ENCODE data around the gene EDA.

The EDA gene

DNA sequence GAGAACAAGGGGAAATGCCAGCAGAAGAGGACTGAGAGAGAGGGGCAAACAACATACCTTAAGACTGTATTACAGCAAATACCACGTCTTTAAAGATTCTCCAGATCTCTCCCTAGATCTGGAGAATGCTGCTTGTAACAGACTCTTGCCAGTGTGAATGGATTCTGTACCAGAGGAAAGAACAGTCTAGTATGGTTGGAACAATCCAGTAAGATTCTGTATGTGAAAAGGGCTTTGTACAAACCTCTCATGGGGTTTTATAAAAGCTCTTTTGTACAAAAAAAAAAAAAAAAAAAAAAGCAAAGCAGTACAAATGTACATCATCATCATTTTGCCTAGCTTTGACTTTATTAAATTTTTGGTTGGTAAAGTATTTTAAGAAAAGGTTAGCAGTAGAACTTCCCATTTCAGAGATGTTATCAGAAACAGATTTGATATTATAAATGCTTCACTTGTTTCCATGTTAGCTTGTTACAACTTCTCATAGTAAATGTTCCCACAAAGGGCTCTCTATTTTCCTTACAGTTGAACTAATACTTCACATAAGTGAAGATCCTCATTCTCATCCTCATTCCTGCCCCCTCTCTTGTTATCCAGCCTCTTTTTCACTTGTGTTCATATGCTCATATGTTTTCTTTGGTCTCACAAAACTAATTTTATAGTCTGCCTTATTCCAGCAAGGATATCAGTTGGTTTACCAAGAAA, 144.2 kb downstream of the EDA start:
- Histone ChIP-seq H3K4me1 (ENCODE audit: insufficient read depth, poor library complexity, severe bottlenecking) (no peaks in the 10 kb centered on the region), H3K36me3 (ENCODE audit: low read depth) (no peaks in the 10 kb centered on the region), H3K9me3 (ENCODE audit: severe bottlenecking) (no peaks in the 10 kb centered on the region), H3K27me3 (ENCODE audit: insufficient read depth, poor library complexity, severe bottlenecking) (no peaks in the 10 kb centered on the region), H3K27ac (ENCODE audit: poor library complexity, severe bottlenecking) (no peak overlapping the region), H3K4me3 (ENCODE audit: severe bottlenecking) (no peak overlapping the region)
- ATAC-seq (ENCODE audit: low read depth) (no peak), DNase-seq (ENCODE audit: low spot score) (no peak)
- TF ChIP-seq, protein P1, sequence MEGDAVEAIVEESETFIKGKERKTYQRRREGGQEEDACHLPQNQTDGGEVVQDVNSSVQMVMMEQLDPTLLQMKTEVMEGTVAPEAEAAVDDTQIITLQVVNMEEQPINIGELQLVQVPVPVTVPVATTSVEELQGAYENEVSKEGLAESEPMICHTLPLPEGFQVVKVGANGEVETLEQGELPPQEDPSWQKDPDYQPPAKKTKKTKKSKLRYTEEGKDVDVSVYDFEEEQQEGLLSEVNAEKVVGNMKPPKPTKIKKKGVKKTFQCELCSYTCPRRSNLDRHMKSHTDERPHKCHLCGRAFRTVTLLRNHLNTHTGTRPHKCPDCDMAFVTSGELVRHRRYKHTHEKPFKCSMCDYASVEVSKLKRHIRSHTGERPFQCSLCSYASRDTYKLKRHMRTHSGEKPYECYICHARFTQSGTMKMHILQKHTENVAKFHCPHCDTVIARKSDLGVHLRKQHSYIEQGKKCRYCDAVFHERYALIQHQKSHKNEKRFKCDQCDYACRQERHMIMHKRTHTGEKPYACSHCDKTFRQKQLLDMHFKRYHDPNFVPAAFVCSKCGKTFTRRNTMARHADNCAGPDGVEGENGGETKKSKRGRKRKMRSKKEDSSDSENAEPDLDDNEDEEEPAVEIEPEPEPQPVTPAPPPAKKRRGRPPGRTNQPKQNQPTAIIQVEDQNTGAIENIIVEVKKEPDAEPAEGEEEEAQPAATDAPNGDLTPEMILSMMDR (IDR thresholded peaks at IDR 0.05; ENCODE audit: poor library complexity, severe bottlenecking) = no peak

DNA sequence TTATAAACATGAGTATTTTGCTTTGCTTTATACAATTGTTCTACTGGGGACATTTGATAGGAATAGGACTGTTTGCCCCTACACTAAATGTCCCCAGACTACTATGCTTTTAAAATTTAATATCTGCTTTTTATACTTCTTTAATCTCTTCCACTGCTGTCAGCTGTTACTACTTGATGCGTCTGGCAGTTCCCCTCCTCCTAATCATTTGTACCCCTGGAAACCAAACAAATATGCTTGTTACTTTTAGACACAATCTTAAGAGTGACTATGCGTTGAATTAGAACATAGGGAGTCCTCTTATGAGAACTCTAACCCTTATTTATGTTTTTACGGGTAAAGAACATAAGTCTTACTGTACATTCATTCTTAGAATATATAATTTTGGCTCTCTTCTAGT, 145.7 kb downstream of the EDA start:
- H3K4me1 ChIP-seq (ENCODE audit: insufficient read depth, poor library complexity, severe bottlenecking) = no peaks in the 10 kb centered on the region
- no peak for DNase-seq (ENCODE audit: low spot score)
- no peaks in the 10 kb centered on the region for H3K27me3 ChIP-seq (ENCODE audit: insufficient read depth, poor library complexity, severe bottlenecking)
- H3K9me3 ChIP-seq (ENCODE audit: severe bottlenecking) = no peaks in the 10 kb centered on the region
- TF ChIP-seq, protein P1 (IDR thresholded peaks at IDR 0.05; ENCODE audit: poor library complexity, severe bottlenecking) = no peak
- H3K36me3 ChIP-seq (ENCODE audit: low read depth) = no peaks in the 10 kb centered on the region
- ATAC-seq (ENCODE audit: low read depth) = no peak
- H3K27ac ChIP-seq (ENCODE audit: poor library complexity, severe bottlenecking) = no peak overlapping the region
- no peak overlapping the region for H3K4me3 ChIP-seq (ENCODE audit: severe bottlenecking)

DNA sequence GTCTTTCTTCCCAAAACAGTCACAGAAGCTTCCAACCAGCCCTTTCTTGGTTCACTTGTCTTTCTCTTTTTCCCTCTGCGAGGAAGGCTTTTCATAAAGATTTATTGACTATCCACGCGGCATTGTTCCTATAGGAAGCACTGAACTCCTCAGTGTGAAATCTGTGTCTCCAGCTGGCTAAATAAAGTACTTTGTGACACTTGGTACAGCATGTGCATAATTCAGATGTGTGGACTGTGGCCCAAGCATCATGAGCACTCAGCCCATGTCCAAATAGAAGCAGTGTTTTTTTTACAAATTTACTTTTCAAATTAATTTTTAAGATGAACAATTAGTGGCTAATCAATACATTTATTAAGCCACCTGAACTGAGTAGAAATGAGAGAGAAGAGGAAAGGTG, 146.4 kb downstream of the EDA start:
- H3K27ac ChIP-seq (ENCODE audit: poor library complexity, severe bottlenecking) = no peak overlapping the region
- DNase-seq (ENCODE audit: low spot score) (no peak), ATAC-seq (ENCODE audit: low read depth) (no peak)
- no peaks in the 10 kb centered on the region for H3K36me3 ChIP-seq (ENCODE audit: low read depth)
- TF ChIP-seq, protein P1 (IDR thresholded peaks at IDR 0.05; ENCODE audit: poor library complexity, severe bottlenecking) = no peak
- no peaks in the 10 kb centered on the region for H3K27me3 ChIP-seq (ENCODE audit: insufficient read depth, poor library complexity, severe bottlenecking)
- no peaks in the 10 kb centered on the region for H3K4me1 ChIP-seq (ENCODE audit: insufficient read depth, poor library complexity, severe bottlenecking)
- H3K4me3 ChIP-seq (ENCODE audit: severe bottlenecking) = no peak overlapping the region
- no peaks in the 10 kb centered on the region for H3K9me3 ChIP-seq (ENCODE audit: severe bottlenecking)

DNA sequence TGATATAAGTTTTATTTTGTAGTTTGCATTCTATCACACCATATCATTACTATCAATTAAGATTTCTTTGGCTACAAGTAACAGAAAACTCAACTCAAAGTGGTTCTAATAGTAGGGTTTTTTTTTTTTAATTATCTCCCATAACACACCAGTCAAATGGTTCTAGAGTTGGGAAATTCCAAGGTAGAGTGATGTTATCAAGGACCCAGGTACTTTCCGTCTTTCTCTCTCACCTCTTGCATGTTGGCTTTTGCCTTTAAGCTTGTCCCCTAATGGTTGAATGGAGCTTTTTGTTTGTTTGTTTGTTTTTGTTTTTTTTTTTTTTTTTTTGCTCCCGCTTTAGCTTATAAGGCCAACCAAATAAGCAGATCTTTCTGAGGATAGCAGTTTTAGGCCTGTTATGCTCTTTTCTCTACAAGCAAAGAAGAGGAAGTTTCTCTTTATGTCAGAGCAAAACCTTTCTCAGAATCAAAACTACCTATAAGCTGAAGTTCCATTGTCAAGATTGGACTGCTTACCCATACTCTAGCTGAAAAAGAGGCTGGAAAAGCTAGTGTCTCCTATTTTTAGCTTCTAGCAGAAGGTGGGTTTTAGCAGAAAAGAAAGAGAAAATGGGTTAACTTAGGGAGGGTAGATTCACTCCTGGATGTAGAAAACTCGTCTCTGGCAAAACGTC, 177.5 kb downstream of the EDA start:
- Histone ChIP-seq H3K4me1 (ENCODE audit: insufficient read depth, poor library complexity, severe bottlenecking) (no peaks in the 10 kb centered on the region), H3K27ac (ENCODE audit: poor library complexity, severe bottlenecking) (no peak overlapping the region), H3K9me3 (ENCODE audit: severe bottlenecking) (no peaks in the 10 kb centered on the region), H3K36me3 (ENCODE audit: low read depth) (no peaks in the 10 kb centered on the region), H3K27me3 (ENCODE audit: insufficient read depth, poor library complexity, severe bottlenecking) (no peaks in the 10 kb centered on the region), H3K4me3 (ENCODE audit: severe bottlenecking) (no peak overlapping the region)
- TF ChIP-seq, protein P1 (IDR thresholded peaks at IDR 0.05; ENCODE audit: poor library complexity, severe bottlenecking) = no peak
- no peak for ATAC-seq (ENCODE audit: low read depth)
- no peak for DNase-seq (ENCODE audit: low spot score)

DNA sequence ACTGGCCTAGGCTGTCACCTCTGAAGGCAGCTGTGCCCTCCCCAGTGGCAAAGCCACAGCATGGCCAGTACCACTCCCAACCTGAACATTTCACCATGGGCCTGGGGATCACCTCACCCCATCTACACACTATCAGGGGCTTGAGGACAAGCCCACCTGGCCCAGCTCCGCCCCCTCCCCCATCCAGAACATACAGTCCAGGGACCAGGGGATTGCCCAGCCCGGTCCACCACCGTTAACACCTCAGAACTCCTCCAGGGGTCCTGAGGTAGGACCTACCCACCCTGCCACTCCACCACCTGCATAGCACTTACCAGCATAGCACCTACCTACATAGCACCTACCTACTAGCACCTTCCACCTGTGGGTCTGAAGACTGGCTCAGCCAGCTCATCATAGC, 179.8 kb downstream of the EDA start:
- TF ChIP-seq, protein P1 (IDR thresholded peaks at IDR 0.05; ENCODE audit: poor library complexity, severe bottlenecking) = no peak
- H3K9me3 ChIP-seq (ENCODE audit: severe bottlenecking) = no peaks in the 10 kb centered on the region
- no peaks in the 10 kb centered on the region for H3K27me3 ChIP-seq (ENCODE audit: insufficient read depth, poor library complexity, severe bottlenecking)
- no peak overlapping the region for H3K27ac ChIP-seq (ENCODE audit: poor library complexity, severe bottlenecking)
- DNase-seq (ENCODE audit: low spot score) = no peak
- H3K4me1 ChIP-seq (ENCODE audit: insufficient read depth, poor library complexity, severe bottlenecking) = no peaks in the 10 kb centered on the region
- no peaks in the 10 kb centered on the region for H3K36me3 ChIP-seq (ENCODE audit: low read depth)
- ATAC-seq (ENCODE audit: low read depth) = no peak
- H3K4me3 ChIP-seq (ENCODE audit: severe bottlenecking) = no peak overlapping the region
